HEK293 (cell line): ENCODE measurements around the gene SSC4D.

ENCODE experiments used
- CTCF ChIA-PET: fragments of 350-600 bp; formaldehyde crosslinking; extraction: SDS; loops from one replicate; lab custom pipeline; 2021; ENCODE audit warnings: antibody characterized with exemption; lab: Yijun Ruan, JAX
- POLR2A ChIA-PET: fragments of 300-600 bp; formaldehyde crosslinking; extraction: SDS; loops from one replicate; lab custom pipeline; 2020; ENCODE audit warnings: antibody characterized with exemption, inconsistent platforms; lab: Yijun Ruan, JAX
- H3K27ac ChIP-seq: fragments of 200-500 bp; sonication (Bioruptor generic); 2 replicates; pipeline ENCODE4 v1.5.1; 2014; ENCODE audit warnings: low read depth, low read length, control low read depth, inconsistent platforms; ENCODE audit errors: extremely low read depth
- H3K36me3 ChIP-seq, 2 experiments: fragments of 200-500 bp in 1 of 2; sonication (Bioruptor generic) in 1 of 2; 1 replicate in 1 of 2; 2 replicates in 1 of 2; pipeline ENCODE4 v1.5.1; 2014 to 2017; ENCODE audit warnings: inconsistent platforms in 2 of 2, low read length in 2 of 2; ENCODE audit not compliant: control insufficient read depth in 2 of 2, insufficient read depth in 1 of 2
- H3K4me1 ChIP-seq: fragments of 200-500 bp; sonication (Bioruptor generic); 2 replicates; pipeline ENCODE4 v1.5.1; 2014; ENCODE audit warnings: mild to moderate bottlenecking, low read length, inconsistent platforms; ENCODE audit not compliant: control insufficient read depth, insufficient read depth
- H3K4me3 ChIP-seq: 2 replicates; pipeline ENCODE4 v1.5.1; 2011; ENCODE audit warnings: low read depth, mild to moderate bottlenecking, control low read depth, low read length, moderate library complexity
- H3K9me3 ChIP-seq: fragments of 200-500 bp; sonication (Bioruptor generic); 2 replicates; pipeline ENCODE4 v1.5.1; 2014; ENCODE audit warnings: low read depth, low read length, inconsistent platforms; ENCODE audit not compliant: control insufficient read depth, insufficient read depth
- SP2 ChIP-seq: fragments of 450-650 bp; formaldehyde crosslinking; IDR thresholded peaks from 2 replicates; pipeline ENCODE4 v1.5.1; 2016; ENCODE audit warnings: missing biosample characterization, missing genetic modification characterization
- ZBTB21 ChIP-seq: fragments of 450-650 bp; formaldehyde crosslinking; IDR thresholded peaks from 2 replicates; pipeline ENCODE4 v1.5.1; 2017; ENCODE audit warnings: missing biosample characterization, missing genetic modification characterization
- ZNF211 ChIP-seq: fragments of 450-650 bp; formaldehyde crosslinking; IDR thresholded peaks from 2 replicates; pipeline ENCODE4 v1.5.1; 2016; ENCODE audit warnings: low read depth, missing biosample characterization, missing genetic modification characterization
- ZNF530 ChIP-seq: fragments of 450-650 bp; formaldehyde crosslinking; IDR thresholded peaks from 2 replicates; pipeline ENCODE4 v1.5.1; 2016; ENCODE audit warnings: low read depth, missing biosample characterization, missing genetic modification characterization
- ZNF600 ChIP-seq: fragments of 450-650 bp; formaldehyde crosslinking; IDR thresholded peaks from 2 replicates; pipeline ENCODE4 v1.5.1; 2016; ENCODE audit warnings: missing biosample characterization, missing genetic modification characterization
- TF ChIP-seq, protein P1 (sequence below): fragments of 450-650 bp; formaldehyde crosslinking; IDR thresholded peaks from 2 replicates; pipeline ENCODE4 v1.5.1; 2016; ENCODE audit warnings: missing biosample characterization, missing genetic modification characterization
- TF ChIP-seq, protein P2 (sequence below): fragments of 450-650 bp; formaldehyde crosslinking; IDR thresholded peaks from 2 replicates; pipeline ENCODE4 v1.5.1; 2017; ENCODE audit warnings: missing biosample characterization, missing genetic modification characterization

The SSC4D gene

DNA sequence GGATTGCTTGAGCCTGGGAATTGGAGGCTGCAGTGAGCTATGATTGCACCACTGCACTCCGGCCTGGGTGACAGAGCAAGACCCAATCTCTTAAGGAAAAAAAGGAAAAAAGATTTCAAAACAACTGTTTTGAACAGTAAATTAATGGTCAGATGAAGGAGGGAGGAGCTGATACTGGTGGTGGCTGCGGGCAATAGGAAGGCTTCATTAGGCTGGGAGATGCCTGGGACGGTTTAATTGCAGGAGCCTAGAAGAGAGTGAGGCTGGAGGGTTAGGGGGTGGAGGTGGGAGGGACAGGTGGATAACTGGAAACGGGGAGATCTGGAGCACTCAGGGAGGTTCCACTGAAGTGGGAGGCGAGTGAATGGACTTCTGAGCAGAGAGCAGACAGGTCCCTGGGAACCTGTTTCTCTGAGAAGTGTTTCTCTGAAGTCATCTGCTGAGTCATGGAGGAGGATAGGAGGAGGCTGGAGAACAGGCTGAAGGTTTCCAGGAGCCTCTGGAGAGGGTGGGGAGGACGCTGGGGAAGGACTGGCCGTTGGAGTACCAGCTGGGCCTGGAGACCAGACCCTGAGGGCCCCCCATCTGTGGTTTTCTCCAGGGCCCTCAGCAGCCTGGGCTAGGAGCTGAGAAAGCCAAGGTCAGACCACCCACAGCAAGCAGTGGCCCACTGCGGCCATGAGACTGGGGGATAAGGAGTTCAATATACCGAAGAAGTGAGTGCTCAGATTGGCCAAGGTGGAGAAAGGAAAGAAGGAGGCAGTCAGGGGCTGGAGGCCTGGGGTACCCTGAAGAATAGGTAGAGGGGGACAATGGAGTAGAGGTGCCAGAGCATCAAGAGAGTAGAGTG is 36.3 kb downstream of the SSC4D start (continued):
- TF ChIP-seq, protein P1, sequence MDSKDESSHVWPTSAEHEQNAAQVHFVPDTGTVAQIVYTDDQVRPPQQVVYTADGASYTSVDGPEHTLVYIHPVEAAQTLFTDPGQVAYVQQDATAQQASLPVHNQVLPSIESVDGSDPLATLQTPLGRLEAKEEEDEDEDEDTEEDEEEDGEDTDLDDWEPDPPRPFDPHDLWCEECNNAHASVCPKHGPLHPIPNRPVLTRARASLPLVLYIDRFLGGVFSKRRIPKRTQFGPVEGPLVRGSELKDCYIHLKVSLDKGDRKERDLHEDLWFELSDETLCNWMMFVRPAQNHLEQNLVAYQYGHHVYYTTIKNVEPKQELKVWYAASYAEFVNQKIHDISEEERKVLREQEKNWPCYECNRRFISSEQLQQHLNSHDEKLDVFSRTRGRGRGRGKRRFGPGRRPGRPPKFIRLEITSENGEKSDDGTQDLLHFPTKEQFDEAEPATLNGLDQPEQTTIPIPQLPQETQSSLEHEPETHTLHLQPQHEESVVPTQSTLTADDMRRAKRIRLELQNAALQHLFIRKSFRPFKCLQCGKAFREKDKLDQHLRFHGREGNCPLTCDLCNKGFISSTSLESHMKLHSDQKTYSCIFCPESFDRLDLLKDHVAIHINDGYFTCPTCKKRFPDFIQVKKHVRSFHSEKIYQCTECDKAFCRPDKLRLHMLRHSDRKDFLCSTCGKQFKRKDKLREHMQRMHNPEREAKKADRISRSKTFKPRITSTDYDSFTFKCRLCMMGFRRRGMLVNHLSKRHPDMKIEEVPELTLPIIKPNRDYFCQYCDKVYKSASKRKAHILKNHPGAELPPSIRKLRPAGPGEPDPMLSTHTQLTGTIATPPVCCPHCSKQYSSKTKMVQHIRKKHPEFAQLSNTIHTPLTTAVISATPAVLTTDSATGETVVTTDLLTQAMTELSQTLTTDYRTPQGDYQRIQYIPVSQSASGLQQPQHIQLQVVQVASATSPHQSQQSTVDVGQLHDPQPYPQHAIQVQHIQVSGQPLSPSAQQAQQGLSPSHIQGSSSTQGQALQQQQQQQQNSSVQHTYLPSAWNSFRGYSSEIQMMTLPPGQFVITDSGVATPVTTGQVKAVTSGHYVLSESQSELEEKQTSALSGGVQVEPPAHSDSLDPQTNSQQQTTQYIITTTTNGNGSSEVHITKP = 0 out of 2 replicates have a peak, but pooled peaks have one; percentile 15

DNA sequence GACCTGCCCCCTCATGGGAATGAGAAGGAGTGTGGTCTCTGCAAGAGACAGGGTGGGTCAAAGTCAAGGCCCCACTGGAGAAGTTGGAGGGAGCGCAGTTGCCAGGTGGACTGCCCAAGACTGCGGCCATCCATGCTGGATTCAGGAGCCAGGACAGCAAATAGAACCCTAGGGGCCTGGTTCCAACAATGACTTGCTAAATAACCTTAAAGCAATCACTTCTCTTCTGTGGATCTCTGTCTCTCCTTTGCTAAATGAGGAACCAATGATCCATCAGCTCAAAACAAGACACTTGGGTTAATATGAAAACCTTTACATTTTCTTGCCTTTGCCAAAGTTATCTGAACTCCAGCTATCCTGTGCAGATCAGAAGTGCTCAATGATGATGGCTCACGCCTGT is 38.1 kb downstream of the SSC4D start:
- no peaks in the 10 kb centered on the region for H3K4me1 ChIP-seq
- POLR2A ChIA-PET = no interaction called here
- TF ChIP-seq ZNF530 (tag by site-specific recombination) = no peak
- TF ChIP-seq, all 188 proteins: peak for 0
- Histone ChIP-seq H3K4me3 (no peak overlapping the region), H3K36me3 (no peaks in the 10 kb centered on the region), H3K9me3 (no peaks in the 10 kb centered on the region), H3K27ac (no peak overlapping the region)
- CTCF ChIA-PET = interaction anchor here (0.7 kb wide), 1 partner anchor 731 kb away, joined by 4 read pairs; no protein-coding TSS in a partner anchor

DNA sequence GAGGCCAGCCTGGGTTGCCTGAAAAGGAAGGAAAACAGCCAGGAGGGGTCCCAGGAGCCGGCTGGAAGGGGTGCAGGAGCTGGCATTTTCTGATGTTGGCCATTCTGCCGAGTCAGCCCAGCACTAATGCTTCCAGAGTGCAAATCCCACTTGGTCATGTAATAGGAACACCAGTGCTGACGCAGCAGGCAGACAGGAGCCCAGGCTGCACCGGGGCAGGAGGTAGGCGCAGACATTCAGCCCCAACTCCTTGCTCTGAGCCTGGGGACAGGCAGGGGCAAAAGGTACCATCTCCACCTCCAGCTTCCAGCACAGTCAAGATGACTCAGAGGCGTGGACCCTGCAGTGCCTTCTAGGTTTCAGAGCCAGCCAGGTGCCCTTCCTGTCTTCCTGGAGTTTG is 40.5 kb downstream of the SSC4D start:
- POLR2A ChIA-PET = no interaction called here
- H3K4me1 ChIP-seq = peaks cover 5% of the 10 kb centered on the region; the same call in 1 of the 2 replicates
- CTCF ChIA-PET = interaction anchor here (0.6 kb wide), 1 partner anchor 877 kb away, joined by 3 read pairs; no protein-coding TSS in a partner anchor
- peak; percentile 51; the same call in 1 of the 2 replicates for TF ChIP-seq ZNF600
- no peak for TF ChIP-seq ZBTB21 (tag by site-specific recombination)
- H3K4me3 ChIP-seq = no peak overlapping the region
- no peaks in the 10 kb centered on the region for H3K9me3 ChIP-seq
- H3K36me3 ChIP-seq = no peaks in the 10 kb centered on the region
- no peak overlapping the region for H3K27ac ChIP-seq

DNA sequence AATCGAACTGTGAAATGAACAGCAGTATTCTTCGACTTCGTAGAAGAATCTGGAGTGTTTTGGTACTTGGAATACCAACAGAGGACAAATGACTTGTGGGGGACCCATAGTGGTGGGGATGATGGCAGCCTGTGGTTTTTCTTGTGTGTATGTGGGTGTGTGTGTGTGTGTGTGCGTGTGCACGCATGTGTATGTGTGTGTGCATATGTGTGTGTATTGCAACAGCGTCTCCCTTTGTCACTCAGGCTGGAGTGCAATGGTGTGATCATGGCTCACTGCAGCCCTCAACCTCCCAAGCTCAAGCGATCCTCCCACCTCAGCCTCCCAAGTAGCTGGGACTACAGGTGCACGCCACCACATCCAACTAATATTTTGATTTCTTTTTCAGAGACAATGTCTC is 41.3 kb downstream of the SSC4D start:
- ChIA-PET CTCF (no interaction called here), POLR2A (interaction anchor here (0.6 kb wide), 1 partner anchor 8 kb away, joined by 4 read pairs; no protein-coding TSS in a partner anchor)
- Histone ChIP-seq H3K27ac (no peak overlapping the region), H3K4me1 (peaks cover 5% of the 10 kb centered on the region; the same call in 1 of the 2 replicates), H3K9me3 (no peaks in the 10 kb centered on the region), H3K4me3 (no peak overlapping the region), H3K36me3 (no peaks in the 10 kb centered on the region)
- TF ChIP-seq, protein P2, sequence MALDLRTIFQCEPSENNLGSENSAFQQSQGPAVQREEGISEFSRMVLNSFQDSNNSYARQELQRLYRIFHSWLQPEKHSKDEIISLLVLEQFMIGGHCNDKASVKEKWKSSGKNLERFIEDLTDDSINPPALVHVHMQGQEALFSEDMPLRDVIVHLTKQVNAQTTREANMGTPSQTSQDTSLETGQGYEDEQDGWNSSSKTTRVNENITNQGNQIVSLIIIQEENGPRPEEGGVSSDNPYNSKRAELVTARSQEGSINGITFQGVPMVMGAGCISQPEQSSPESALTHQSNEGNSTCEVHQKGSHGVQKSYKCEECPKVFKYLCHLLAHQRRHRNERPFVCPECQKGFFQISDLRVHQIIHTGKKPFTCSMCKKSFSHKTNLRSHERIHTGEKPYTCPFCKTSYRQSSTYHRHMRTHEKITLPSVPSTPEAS (tag by site-specific recombination) = peak; percentile 76
- no peak for TF ChIP-seq ZNF211 (tag by site-specific recombination)

DNA sequence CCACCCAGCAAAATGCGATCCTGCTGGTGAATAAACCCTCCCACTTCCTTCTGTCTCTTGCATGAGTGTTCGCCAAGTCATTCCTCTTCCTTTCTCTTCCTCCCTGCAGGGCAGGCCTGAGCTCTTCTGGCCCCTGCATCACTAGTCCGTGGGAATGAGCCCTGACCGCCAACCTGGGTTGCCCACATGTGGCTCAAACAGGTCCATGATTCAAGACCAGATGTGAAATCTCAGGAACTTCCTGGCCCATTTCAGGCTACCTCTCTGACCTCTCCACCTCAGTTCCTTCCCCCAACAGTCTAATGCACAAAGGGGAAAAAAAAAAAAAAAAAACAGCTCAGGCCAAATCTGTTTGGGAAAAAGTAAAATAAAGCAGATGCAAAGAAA is 45.3 kb downstream of the SSC4D start:
- Histone ChIP-seq H3K4me3 (no peak overlapping the region), H3K27ac (peak overlapping the region; percentile 63; the same call in 1 of the 2 replicates), H3K4me1 (peaks cover 8% of the 10 kb centered on the region), H3K9me3 (no peaks in the 10 kb centered on the region), H3K36me3 (no peaks in the 10 kb centered on the region)
- POLR2A ChIA-PET = interaction anchor here (0.6 to 1.4 kb wide), 7 partner anchors 9 to 66 kb away, joined by 3 to 12 read pairs (median 4); no protein-coding TSS in a partner anchor
- no peak for TF ChIP-seq SP2 (tag by site-specific recombination)
- CTCF ChIA-PET = interaction anchor here (0.5 to 1.1 kb wide), 3 partner anchors 46 to 1512 kb away, joined by 3 to 5 read pairs (median 4); no protein-coding TSS in a partner anchor
